HG03342 (cell line): ENCODE measurements around the gene NR2E3.

Source experiments
- ATAC-seq: cut with Tn5 transposase; IDR thresholded peaks from one replicate; pipeline ENCODE4 v1.9.1; 2021; ENCODE audit warnings: mild to moderate bottlenecking, moderate library complexity; ENCODE audit not compliant: unreplicated experiment

NR2E3 gene

DNA sequence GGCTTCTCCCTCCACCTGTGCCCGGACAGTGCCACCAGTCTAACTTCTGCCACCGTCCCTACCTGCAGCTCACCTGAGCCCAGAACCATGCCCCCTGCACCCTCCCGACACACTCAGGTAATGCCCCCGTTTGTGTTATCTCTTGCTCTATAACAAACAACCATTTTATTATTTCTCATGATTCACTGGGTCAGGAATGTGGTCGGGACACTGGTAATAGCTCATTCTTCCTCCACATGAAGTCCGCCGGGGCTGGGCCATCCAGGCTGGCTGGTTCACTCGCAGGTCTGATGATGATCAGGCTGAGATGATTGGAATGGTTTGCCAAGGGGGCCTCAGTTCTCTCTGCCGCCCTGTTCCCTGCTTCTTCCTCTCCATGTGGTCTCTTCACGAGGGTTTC is 20.3 kb upstream of the NR2E3 start:
- no peak for ATAC-seq

DNA sequence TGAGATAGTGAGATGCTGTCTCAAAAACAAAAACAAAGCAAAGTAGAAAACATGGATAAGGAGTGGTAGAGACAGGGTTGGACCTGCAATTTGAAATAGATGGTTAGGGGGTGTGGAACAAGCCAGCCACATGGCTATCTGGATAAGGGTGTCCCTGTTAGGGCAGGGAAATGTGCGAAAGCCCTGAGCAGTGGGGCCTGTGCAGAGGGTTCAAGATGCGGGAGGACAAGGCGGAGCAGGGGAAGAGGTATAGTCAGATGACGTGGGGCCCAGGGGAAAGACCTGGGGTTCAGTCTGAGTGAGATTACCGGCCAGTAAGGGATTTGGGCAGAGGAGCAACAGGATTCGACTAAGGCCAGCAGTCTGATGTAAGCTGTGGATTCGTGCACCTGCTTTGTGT is 18.4 kb upstream of the NR2E3 start:
- no peak for ATAC-seq

DNA sequence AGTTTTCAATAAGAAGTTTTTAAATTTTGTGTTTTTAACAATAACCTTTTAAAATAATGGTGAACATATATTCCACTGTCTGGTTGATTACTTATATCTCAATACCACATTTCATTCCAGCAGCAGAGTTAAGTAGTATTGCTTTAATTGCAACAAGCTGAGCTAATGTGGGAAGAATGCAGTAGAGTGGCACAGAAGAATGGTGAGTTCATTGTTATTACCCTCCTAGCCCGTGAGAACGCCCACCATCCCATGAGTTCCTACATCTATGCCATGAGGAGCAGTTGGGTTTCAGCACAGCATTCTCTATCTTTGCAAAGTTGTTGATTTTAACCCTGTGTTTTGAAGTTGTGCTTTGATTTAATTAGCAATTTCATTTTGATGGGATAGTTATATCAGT is 17.8 kb upstream of the NR2E3 start:
- no peak for ATAC-seq

DNA sequence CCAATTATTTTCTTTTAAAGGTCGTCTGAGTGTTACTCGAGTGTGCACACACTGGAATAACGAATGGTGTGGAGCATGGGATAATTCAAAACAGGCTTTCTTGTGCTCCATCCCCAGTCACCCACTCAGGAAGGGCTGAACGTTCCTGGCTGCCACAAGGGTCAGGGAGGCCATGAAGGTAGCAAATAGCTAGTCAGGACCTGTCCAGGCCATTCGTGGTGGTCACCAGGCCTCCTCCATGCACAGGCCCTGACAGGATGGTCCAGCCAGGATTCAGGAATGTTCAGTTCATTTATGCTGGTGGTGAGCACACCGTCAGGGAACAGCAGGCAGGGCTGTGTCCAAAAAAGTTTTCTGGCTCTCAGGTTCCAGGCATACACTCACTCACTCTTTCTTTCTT is 11.7 kb upstream of the NR2E3 start:
- no peak for ATAC-seq

DNA sequence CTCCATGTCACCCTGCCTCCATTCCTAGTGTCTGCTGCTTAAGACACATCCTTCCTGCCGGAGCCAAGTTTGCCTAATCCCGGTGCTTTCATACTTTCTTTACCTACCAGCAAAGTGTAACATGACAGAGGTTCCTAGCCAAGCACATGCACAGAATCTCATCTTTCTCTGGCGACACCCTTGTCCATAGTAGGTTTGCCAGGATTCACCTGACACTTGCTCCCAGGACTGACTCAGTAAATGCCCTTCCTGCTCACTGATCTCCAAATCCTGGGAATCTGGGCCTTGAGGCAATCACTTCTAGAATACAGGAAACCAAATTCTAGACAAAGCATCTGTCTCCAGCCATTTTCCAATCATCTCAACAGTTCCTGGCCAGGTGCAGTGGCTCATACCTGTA is 10.2 kb upstream of the NR2E3 start:
- no peak for ATAC-seq

DNA sequence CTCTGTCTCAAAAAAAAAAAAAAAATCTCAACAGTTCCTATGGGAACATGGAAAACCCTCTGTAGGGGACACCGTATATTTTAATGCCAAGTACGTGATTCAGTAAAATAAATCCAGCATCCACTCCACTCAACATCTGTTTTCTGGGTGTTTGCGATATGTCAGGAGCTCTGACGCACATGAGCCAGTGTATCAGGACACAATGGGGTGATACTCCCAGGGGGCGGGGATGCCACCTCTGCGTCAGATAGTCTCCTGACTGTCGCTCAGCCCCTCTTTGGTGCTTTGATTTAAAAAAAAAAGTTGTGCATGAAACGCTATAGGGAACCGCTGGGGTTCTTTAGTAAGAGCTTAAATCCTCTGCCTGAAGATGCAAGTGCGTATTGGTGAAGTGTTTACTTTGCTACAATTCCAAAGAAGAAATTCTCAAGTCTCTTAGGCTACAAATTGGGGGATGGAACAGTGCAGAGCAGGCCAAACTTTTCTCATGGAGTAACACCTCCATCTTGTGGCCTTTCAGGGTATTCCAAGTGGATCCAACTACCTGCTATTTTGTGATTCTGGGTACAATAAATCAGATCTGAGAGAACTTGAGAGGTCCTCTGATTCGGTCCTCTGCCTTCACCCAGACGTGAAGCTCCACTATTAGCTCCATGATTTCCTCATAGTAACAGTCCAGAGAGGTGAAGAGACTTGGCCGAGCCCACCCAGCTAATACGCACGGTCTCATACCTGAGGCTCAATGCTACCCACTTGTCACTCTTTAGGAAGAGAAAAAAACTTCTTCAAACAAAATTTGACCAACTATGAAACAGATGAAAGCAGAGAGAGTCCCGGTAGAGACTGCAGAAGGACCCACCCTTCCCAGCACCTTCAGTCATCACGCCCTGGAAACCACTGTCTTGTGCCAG is 9.3 kb upstream of the NR2E3 start:
- no peak for ATAC-seq

DNA sequence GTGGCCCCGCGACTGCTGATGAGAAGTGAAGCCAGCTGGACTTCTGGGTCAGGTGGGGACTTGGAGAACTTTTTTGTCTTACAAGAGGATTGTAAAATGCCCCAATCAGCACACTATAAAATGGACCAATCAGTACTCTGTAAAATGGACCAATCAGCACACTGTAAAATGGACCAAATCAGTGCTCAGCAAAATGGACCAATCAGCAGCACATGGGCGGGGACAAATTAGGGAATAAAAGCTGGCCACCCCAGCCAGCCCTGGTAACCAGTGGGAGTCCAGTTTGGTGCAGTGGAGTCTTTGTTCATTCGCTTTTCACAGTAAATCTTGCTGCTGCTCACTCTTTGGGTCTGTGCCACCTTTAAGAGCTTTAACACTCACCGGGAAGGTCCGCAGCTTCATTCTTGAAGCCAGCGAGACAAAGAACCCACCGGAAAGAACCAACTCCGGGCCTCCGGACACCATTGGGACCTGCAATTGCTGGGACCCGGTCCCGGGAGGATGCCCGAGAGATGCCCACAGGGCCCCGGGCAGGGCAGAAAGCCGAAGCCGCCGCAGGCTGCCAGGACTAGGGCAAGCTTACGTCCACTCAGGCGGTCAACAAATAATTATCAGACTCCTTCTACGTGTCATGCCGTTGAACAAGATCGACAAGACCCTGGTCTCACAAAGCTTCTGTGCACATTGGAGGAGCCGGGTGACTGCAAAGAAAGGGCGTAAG is 8.3 kb upstream of the NR2E3 start:
- ATAC-seq = no peak

DNA sequence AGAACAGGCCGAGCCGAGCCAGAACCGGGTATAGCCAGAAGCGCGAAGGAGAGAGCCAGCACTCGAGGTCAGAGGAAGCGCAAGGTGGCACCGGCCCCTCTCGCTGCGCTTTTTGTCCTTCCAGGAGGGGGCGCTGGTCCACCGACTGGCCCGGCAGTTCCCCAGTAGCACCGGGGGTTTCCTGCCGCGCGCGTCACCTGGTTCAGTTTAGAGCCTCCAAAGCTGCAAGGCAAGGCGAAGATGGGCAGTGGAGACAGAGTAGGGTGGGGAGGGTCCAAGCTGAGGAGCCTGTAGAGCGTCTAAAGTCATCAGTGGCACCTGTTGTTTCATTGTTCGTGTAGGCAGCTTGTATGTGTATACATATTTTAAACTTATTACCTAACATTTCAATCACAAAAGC is 7.6 kb upstream of the NR2E3 start:
- ATAC-seq = no peak

DNA sequence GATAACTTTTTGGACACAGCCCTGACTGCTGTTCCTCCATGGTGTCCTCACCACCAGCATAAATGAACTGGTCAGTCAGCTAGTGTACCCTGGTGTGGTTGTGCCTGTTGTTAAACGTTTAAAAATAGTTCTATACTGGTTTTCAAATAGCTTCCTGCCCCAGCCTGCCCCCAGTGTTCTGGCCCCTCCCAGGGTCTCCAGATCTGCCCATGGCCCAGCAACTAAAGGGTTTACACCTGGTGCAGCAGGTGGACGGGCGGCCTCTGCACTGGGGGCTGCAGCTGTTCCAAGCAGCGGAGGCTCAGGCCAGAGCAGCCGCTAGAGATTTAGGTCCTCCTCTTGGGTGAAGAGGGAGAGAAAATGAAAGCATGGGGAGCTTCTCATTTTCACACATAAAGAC is 6.1 kb upstream of the NR2E3 start:
- ATAC-seq = no peak

DNA sequence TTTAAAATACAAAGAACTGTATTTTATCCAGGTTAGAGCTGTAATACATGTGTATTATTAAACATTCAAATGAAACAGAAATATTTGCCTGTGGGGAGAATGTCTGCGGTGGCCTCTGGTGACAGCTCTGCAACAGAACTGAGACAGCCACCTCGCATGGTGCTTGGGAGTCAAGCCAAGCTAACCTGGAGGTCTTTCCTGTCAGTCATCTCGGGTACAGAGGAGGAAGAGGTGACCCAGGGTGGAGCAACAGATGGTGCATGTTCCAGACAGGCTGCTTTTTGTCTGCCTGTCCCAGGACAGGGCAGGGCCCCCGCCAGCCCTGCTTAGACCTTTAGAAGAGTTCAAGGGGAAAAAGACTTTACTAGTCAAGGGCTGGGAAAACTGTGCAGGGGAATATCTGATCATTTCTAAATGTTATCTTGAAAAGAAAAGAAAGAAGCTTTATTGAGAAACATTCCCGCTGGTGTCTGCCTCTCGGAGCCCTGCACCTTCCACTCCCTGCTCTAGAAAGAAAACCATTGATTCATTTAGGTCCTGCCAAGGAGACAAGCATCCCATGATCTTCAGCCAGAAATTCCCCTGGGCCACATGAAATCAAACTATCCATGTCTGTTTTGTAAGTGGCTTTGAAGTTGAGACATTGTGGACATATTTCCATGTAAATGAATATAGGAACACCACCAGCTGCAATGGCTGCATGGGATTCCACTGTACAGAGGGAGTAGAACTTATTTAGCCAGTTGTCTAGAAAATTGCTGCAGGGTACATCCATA is 5.5 kb upstream of the NR2E3 start:
- ATAC-seq = no peak

DNA sequence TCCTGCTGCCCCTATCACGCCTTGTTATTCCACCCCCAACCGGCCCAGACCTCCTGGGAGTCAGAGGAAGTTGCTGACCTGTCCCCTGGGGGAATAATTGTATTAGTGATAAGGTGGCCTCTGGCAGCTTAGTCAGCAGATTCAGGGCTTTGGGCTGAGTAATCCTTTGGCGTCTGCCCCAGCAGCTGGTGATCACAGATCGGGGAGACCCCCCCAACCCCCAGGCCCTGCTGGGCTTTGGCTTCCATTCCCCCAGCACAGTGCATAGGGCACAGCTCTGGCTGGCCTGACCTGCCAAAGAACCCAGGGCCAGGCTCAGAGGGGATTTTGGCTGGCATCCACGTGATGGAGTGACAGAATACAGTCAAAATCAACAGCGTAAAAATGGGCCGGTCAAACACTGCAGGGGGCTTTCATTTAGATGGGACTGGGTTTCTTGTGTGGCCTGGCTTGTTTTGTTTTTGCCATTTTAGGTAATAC is 3.9 kb upstream of the NR2E3 start:
- no peak for ATAC-seq

DNA sequence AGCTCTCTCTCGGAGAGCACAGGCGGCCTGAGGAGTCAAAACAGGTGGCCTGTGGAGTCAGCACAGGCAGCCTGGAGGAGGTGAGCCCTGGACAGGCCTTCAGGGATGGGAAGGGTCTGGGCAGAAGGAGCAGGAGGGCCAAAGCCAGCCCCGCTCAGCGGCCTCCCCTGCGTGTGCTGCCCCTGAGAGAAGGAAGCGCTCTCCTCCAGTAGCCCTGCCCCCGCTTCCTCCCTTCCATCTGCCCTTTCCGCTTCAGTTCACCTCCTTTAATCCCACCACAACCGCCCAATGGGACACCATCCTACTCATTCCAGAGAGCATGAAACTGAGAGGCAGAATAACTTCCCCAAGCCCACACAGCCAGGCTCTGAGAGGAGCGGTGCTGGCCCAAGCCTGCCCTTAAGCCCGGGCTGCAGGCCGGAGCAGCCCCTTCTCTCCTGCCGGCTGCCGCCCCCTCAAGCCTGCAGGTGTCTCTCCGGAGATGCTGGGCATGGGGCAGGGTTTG is 3.2 kb upstream of the NR2E3 start:
- ATAC-seq = no peak

DNA sequence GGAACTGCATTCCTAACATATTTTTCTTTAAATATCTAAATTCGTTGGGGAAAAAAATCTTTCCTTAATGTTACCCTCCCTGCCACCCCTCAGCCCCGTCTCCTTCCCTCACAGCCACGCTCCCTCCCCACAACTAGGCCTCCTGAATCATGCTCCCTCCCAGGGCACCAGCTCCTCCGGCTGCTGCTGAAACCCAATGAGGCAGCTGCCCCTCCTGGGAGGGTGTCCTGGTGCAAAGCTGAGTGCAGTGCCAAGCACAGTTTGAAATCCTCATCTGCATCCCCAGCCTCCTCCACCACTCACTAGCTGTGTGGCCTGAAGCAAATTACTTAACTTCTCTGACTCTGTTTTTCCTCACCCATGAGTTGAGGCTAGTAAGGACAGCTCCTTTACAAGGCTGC is 2.7 kb upstream of the NR2E3 start:
- ATAC-seq = no peak

DNA sequence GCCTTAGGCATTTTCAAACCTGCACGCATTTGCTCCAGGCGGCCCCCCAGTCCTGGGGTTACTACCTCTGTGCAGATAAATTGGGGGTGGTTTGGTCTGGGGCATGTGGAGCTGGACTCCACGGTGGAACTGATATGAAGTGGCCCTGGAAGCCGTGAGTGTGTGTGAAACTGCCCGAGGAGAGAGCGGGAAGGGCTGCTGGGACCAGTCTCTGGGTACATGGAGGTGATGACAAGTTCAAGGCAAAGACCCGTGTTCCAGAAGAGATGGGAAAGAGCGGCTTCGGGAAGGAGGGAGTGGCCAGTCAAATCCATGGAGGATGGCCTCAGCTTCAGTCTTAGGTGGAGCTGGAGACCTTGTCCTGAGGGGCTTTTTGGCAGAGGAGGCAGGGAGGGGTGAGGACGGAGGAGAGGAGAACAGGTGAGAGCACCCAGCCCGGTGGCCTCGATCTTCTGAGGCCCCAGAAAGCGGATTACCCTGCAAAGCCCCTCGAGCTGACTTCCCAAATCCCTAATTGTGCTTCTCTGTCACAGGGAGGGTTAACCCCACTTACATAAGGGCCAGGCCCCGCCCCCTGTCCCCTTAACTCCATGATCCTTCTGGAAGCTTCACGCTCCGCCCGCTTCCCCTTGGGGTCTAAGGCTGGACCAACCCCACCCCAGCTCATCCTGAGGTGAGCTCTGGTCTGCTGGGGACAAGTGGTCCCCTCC is 1.9 kb upstream of the NR2E3 start:
- no peak for ATAC-seq

DNA sequence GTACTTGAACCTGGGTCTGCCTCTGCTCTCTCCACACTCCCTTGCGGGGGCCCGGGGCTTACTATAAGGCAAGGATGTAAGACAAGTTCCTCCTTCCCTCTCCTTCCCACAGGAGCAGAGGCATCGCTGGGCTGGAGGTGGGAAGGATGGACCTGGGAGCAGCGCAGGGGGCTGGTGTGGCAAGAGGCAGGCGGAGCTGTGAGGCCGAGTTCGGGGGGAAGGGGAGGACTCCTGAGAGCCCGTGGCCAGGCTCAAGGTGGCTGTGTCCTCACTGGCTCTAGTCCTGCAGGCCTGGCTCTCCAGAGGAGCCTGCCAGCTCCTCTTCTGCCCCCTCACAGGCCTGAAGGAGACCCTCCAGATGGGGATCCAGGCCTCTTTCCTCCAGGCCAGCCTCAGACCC is 1.0 kb upstream of the NR2E3 start:
- ATAC-seq = no peak

DNA sequence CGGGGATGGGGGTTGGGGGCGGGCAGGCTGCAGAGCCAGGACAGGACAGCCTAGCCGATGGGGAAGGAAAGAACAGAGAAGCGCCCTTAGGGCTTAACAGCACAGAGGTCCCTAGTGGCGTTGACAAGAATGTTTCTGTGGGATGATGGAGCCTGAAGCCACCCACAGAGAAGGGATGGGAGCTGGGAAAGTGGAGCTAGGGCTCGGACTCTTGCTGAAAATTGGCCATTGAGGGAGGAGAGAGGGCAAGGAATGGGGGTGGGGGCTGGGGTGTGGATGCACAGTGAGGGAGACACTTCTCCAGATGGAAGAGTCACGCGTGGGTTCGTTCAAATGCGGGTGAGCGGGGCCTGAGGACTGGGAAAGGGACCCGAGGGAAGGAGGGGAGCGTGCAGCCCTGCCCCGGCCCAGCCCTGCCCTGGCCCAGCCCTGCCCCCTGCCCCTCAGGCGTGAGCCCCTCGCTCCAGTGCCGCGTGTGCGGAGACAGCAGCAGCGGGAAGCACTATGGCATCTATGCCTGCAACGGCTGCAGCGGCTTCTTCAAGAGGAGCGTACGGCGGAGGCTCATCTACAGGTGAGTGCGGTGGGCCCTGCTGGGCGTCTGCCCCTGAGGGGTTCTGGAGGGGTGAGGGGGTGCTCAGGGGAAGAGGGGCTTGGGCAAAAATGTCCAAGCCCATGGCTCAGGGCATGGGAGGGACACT is 832 bp downstream of the NR2E3 start:
- ATAC-seq = no peak

DNA sequence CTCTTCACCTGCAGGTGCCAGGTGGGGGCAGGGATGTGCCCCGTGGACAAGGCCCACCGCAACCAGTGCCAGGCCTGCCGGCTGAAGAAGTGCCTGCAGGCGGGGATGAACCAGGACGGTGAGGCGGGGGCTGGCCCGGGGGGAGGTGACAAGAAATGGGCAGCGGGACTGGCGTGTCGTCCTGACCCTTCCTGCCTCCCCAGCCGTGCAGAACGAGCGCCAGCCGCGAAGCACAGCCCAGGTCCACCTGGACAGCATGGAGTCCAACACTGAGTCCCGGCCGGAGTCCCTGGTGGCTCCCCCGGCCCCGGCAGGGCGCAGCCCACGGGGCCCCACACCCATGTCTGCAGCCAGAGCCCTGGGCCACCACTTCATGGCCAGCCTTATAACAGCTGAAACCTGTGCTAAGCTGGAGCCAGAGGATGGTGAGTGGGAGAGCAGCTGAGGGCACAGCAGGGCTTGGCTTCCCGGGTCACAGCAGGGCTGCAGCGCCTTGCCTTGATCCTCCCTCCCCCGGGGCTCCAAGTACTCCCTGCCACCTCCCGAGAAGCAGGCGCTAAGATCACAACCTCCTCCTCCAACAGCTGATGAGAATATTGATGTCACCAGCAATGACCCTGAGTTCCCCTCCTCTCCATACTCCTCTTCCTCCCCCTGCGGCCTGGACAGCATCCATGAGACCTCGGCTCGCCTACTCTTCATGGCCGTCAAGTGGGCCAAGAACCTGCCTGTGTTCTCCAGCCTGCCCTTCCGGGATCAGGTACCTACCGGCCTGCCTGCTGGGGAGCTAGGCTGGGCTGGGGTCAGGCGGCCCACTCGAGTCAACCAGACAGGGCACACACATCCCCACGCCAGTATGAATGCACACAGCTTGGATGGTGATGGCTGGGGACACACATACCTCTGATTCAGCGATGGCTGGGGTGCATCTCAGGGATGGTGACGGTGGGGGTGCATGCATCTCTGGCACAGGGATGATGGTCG is 1.7 kb downstream of the NR2E3 start:
- ATAC-seq = no peak

DNA sequence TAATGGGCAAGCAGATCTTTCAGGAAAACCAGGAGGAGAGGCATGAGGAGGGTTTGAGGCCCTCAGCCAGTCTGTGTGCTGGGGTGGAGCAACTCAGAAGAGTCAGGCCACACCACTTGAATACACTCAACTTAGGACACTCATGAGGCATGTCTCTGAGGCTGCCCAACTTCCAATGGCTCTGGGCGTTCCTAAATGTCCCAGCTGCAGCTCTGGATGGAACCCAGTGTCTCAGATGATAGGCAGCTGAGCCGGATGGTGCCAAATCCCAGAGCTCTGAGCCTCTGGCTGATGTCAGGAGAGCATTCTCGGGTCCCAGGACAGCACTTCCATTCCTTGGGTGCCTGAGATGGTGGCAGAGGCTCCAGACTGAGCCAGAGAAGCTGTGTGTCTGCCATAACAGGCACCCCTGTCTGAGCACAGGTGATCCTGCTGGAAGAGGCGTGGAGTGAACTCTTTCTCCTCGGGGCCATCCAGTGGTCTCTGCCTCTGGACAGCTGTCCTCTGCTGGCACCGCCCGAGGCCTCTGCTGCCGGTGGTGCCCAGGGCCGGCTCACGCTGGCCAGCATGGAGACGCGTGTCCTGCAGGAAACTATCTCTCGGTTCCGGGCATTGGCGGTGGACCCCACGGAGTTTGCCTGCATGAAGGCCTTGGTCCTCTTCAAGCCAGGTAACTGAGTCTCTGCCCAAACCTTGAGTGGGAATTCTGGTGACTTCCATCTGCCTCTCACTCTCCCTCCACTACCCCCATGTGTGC is 2.8 kb downstream of the NR2E3 start:
- no peak for ATAC-seq
